Neural crest cell (in vitro differentiated cells): Measurements from ENCODE around the gene RIMS3. TPM values are rescaled to one million over a fixed set of nuclear protein-coding genes. Genes with fewer than 3 reads are reported as not detected.

Source experiments
- DNase-seq: peaks from one replicate; pipeline ENCODE4 v3.0.0; 2021; ENCODE audit warnings: low read depth, mixed read lengths, low spot score
- H3K27ac Mint-ChIP-seq: one replicate; pipeline ENCODE4 v1.8.0; 2021; ENCODE audit warnings: mild to moderate bottlenecking, mixed read lengths; ENCODE audit not compliant: unreplicated experiment
- H3K27me3 Mint-ChIP-seq: 2 replicates; pipeline ENCODE4 v1.8.0; 2021; ENCODE audit warnings: low read depth, mild to moderate bottlenecking, mixed read lengths
- H3K36me3 Mint-ChIP-seq: 2 replicates; pipeline ENCODE4 v1.8.0; 2021; ENCODE audit warnings: low read depth, mild to moderate bottlenecking, mixed read lengths
- H3K4me1 Mint-ChIP-seq: 2 replicates; pipeline ENCODE4 v1.8.0; 2021; ENCODE audit warnings: mixed read lengths
- H3K4me3 Mint-ChIP-seq: one replicate; pipeline ENCODE4 v1.8.0; 2021; ENCODE audit warnings: mild to moderate bottlenecking, mixed read lengths
- H3K9me3 Mint-ChIP-seq: 2 replicates; pipeline ENCODE4 v1.8.0; 2021; ENCODE audit warnings: mixed read lengths
- total RNA-seq: library from RNA; stranded (reverse); gene quantifications from 2 replicates; pipeline ENCODE4 v1.2.1, GENCODE V29; 2021
- TF ChIP-seq, protein P1 (sequence below): fragments of 200-600 bp; sonication (generic); conservative IDR thresholded peaks from 2 replicates; pipeline ENCODE4 v1.5.0; 2021; ENCODE audit warnings: antibody characterized with exemption, mild to moderate bottlenecking

The RIMS3 gene
- total RNA-seq, 1 donor from 2014 or later: 22.4 TPM

DNA sequence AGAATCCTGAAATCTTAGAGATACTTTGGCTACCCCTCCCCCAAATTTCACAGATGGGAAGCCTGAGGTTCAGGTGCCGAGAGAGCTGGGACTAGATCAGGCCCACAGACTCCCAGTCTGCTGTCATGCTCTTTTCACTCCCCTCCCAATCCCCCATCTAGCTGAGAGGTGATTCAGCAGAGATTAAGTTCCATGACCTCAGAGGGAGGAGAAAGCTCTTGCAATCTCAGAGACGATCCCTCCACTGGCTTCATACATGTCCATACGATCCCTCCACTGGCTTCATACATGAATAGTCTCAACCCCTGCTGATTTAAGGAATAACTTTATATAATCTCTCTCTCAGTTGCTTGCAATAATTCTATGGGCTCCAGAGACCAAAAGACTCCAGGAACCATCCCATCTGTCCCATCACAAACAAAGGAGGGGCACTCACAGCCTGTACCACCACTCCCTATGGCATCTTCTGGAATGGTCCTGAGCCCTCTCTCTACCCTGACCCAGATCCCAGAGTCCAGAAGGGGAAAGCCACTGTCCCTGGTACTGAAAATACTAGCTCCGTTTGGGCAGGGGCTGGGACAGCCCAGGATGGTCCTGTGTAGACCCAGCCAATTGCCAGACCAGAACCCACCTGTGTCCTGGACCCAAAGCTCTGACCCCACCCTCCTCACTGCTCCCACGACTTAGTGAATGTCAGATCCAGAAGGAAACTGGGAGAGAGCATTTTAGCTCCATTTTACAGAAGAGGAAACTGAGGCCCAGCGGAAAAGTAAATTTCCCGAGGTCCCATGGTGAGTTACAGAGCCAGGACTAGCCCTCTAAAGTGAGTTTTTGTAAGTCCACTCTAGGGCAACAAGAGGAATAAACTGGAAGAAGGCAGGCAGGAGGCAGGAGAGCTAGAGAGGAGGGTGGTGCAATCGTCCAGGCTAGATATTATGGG, 27.1 kb downstream of the RIMS3 start:
- peaks cover 19% of the 10 kb centered on the region for H3K4me1 Mint-ChIP-seq
- H3K36me3 Mint-ChIP-seq: peaks cover 3% of the 10 kb centered on the region
- no peak overlapping the region for H3K27ac Mint-ChIP-seq
- no peak overlapping the region for H3K4me3 Mint-ChIP-seq
- peaks cover 3% of the 10 kb centered on the region for H3K9me3 Mint-ChIP-seq
- TF ChIP-seq, protein P1, sequence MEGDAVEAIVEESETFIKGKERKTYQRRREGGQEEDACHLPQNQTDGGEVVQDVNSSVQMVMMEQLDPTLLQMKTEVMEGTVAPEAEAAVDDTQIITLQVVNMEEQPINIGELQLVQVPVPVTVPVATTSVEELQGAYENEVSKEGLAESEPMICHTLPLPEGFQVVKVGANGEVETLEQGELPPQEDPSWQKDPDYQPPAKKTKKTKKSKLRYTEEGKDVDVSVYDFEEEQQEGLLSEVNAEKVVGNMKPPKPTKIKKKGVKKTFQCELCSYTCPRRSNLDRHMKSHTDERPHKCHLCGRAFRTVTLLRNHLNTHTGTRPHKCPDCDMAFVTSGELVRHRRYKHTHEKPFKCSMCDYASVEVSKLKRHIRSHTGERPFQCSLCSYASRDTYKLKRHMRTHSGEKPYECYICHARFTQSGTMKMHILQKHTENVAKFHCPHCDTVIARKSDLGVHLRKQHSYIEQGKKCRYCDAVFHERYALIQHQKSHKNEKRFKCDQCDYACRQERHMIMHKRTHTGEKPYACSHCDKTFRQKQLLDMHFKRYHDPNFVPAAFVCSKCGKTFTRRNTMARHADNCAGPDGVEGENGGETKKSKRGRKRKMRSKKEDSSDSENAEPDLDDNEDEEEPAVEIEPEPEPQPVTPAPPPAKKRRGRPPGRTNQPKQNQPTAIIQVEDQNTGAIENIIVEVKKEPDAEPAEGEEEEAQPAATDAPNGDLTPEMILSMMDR: no peak
- H3K27me3 Mint-ChIP-seq: no peaks in the 10 kb centered on the region
- DNase-seq: no peak

DNA sequence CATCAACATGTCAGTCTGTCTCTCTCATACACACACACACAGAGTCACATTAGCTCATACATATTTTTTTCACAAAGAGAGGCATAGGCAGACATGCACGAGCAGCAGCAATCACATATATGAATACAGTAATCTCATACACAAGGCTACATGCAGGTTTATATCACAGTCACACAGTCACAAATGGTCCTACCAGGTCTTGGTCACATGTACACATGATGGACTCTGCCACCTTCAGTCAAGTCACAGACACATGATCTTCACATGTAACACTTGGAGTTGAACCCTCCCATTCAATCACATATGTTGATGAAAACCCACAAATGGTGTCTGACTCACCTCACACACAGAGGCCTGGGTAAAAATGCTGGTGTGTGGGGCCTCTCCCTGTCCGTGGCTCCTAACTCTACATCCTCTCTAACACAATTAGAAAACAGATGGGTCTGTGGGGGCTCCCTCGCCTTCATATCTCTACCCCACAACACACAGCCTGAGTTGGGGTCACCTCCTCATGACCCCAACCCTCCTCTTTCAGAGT, 27.9 kb downstream of the RIMS3 start:
- TF ChIP-seq, protein P1: no peak
- no peaks in the 10 kb centered on the region for H3K27me3 Mint-ChIP-seq
- H3K36me3 Mint-ChIP-seq: peaks cover 3% of the 10 kb centered on the region
- peak overlapping the region; percentile 83 for H3K27ac Mint-ChIP-seq
- H3K4me3 Mint-ChIP-seq: no peak overlapping the region
- H3K9me3 Mint-ChIP-seq: peaks cover 3% of the 10 kb centered on the region
- no peak for DNase-seq
- H3K4me1 Mint-ChIP-seq: peaks cover 19% of the 10 kb centered on the region

GRCh38 chr1:40636777-40637176, 28.7 kb downstream of the RIMS3 start:
- no peak overlapping the region for H3K4me3 Mint-ChIP-seq
- TF ChIP-seq, protein P1: no peak
- peaks cover 3% of the 10 kb centered on the region for H3K36me3 Mint-ChIP-seq
- H3K27ac Mint-ChIP-seq: no peak overlapping the region
- no peaks in the 10 kb centered on the region for H3K27me3 Mint-ChIP-seq
- peaks cover 3% of the 10 kb centered on the region for H3K9me3 Mint-ChIP-seq
- H3K4me1 Mint-ChIP-seq: peaks cover 19% of the 10 kb centered on the region
- no peak for DNase-seq

- TF ChIP-seq, protein P1: no peak
- peaks cover 19% of the 10 kb centered on the region for H3K4me1 Mint-ChIP-seq
These were observed 29.6 kb downstream of the RIMS3 start for GRCh38 chr1:40635763-40636500.

DNA sequence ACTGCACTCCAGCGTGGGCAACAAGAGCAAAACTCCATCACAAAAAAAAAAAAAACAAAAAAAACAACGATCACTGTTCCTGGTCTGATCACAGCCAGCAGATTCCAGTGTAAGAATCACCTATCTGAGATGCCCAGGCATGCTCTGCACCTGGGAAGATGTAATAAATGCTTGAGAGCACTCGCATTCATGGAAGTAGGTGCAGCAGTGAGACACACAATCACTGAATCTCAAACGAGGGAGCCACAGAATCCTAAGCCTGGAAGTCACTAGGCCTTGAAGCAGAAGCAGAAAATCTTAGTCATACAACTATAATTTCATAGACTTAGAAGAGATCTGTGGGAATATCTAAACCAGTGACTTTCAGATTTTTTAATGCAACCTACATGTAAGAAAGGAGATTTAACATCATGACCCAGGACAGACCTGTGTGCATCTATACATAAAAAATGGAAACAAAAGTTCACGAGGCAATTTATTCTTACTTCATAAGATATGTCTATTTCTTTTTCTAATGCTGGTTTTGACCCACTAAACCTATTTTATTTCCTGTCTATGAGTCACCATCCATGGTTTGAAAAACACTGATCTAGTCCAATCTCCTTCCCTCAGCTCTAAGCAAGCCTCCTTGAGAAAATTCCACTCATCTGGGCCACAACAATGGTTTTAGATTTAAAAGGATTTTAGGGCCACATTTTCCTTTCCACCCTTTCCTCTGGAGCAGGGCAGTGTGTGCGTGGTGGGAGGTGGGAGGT, 30.4 kb downstream of the RIMS3 start:
- no peak for DNase-seq
- TF ChIP-seq, protein P1: no peak
- Mint-ChIP-seq H3K9me3 (peaks cover 3% of the 10 kb centered on the region), H3K4me1 (peaks cover 19% of the 10 kb centered on the region), H3K4me3 (no peak overlapping the region), H3K36me3 (peaks cover 3% of the 10 kb centered on the region), H3K27ac (no peak overlapping the region), H3K27me3 (no peaks in the 10 kb centered on the region)

More at GRCh38 chr1:40635763-40636500, 29.6 kb downstream of the RIMS3 start:
- Mint-ChIP-seq H3K27ac (peak overlapping the region; percentile 54), H3K4me3 (no peak overlapping the region), H3K36me3 (peaks cover 3% of the 10 kb centered on the region), H3K27me3 (no peaks in the 10 kb centered on the region), H3K9me3 (peaks cover 3% of the 10 kb centered on the region)
- DNase-seq: no peak
